ENCODE measurements around the gene CNTROB. TPM values are rescaled to one million over a fixed set of nuclear protein-coding genes. Genes with fewer than 3 reads are reported as not detected.

The CNTROB gene
- total and polyA plus RNA-seq, 10 of the 15 experiments (the other 5 are each of a cell fraction or from before 2014, with no cell fraction given), result 2.0 to 36.2 (median 28.2) TPM

DNA sequence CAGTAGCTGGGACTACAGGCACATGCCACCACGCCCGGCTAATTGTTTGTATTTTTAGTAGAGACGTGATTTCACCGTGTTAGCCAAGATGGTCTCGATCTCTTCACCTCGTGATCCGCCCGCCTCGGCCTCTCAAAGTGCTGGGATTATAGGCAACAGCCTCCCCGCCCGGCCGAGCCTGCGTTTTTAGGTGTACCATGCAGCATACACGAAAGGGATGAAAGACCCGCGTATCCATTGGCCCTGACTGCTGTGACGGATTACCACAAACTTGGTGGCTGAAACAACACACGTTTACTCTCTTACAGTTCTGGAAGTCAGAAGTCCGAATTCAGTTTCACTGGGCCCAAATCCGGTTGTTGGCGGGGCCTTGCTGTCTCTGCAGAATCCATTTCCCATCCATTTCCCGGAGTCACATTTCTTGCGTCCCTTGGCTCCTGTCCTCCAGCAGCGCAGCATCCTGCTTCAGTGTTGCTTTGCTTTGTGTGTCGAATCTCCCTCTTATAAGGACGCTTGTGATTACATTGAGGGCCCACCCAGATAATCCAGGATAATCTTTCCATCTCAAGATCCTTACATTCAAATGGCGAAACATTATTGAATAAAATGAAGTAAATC is 62.1 kb downstream of the CNTROB start (continued):
- no peak for TF ChIP-seq EGR1 (IDR thresholded peaks at IDR 0.05; ENCODE audit: borderline replicate concordance in 1 of 2, low read depth in 2 of 2, low read length in 2 of 2)
- TF ChIP-seq TCF12 (IDR thresholded peaks at IDR 0.05; ENCODE audit: low read depth, low read length), result no peak
- no peak for TF ChIP-seq SIN3A (IDR thresholded peaks at IDR 0.05; ENCODE audit: low read depth, low read length)
- no peak for TF ChIP-seq CHD4 (IDR thresholded peaks at IDR 0.05)
- TF ChIP-seq IKZF2 (IDR thresholded peaks at IDR 0.05), result no peak

GRCh38 chr17:7995724-7996123 is 63.7 kb downstream of the CNTROB start:
- BruUV-seq (replicated peaks), result no TSS peak
- POLR2A ChIA-PET, result no interaction called here
- TF ChIP-seq BCLAF1 (IDR thresholded peaks at IDR 0.05) (no peak), CEBPB (IDR thresholded peaks at IDR 0.05; ENCODE audit: borderline replicate concordance in 1 of 2, low read depth in 2 of 2, low read length in 2 of 2) (no peak), TARDBP (IDR thresholded peaks at IDR 0.05; ENCODE audit: borderline replicate concordance) (no peak), EZH2 (IDR thresholded peaks at IDR 0.05; ENCODE audit: borderline replicate concordance, control insufficient read depth, low read depth, low read length) (no peak), CTCF (IDR thresholded peaks at IDR 0.05 in 2 of 3, conservative IDR thresholded peaks at IDR 0.05 in 1 of 3; ENCODE audit: control insufficient read depth in 2 of 3, extremely low read depth in 1 of 3, insufficient read depth in 1 of 3, low read depth in 3 of 3, low read length in 3 of 3) (no peak), CREM (IDR thresholded peaks at IDR 0.05; ENCODE audit: low read depth) (no peak)
- TF ChIP-seq, protein P1, sequence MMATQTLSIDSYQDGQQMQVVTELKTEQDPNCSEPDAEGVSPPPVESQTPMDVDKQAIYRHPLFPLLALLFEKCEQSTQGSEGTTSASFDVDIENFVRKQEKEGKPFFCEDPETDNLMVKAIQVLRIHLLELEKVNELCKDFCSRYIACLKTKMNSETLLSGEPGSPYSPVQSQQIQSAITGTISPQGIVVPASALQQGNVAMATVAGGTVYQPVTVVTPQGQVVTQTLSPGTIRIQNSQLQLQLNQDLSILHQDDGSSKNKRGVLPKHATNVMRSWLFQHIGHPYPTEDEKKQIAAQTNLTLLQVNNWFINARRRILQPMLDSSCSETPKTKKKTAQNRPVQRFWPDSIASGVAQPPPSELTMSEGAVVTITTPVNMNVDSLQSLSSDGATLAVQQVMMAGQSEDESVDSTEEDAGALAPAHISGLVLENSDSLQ (IDR thresholded peaks at IDR 0.05), result no peak
- TF ChIP-seq, protein P2, sequence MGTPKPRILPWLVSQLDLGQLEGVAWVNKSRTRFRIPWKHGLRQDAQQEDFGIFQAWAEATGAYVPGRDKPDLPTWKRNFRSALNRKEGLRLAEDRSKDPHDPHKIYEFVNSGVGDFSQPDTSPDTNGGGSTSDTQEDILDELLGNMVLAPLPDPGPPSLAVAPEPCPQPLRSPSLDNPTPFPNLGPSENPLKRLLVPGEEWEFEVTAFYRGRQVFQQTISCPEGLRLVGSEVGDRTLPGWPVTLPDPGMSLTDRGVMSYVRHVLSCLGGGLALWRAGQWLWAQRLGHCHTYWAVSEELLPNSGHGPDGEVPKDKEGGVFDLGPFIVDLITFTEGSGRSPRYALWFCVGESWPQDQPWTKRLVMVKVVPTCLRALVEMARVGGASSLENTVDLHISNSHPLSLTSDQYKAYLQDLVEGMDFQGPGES (IDR thresholded peaks at IDR 0.05), result no peak

More at GRCh38 chr17:7995724-7996123, 63.7 kb downstream of the CNTROB start:
- Histone ChIP-seq H3K9ac (ENCODE audit: control insufficient read depth, insufficient read depth, low read length) (no peak overlapping the region), H3K27me3 (replicated peaks in 1 of 2; ENCODE audit: control insufficient read depth in 2 of 2, insufficient read depth in 2 of 2, low read length in 1 of 2) (no peaks in the 10 kb centered on the region), H3K4me1 (ENCODE audit: control insufficient read depth, insufficient read depth, low read length) (peaks cover 6% of the 10 kb centered on the region; the same call in 1 of the 2 replicates), H3K79me2 (ENCODE audit: control insufficient read depth, insufficient read depth, low read length) (no peaks in the 10 kb centered on the region), H3K4me2 (ENCODE audit: control insufficient read depth, insufficient read depth) (no peak overlapping the region), H3K9me3 (replicated peaks; ENCODE audit: control insufficient read depth, insufficient read depth, low read length) (no peaks in the 10 kb centered on the region), H2AFZ (ENCODE audit: control insufficient read depth, low read depth, low read length) (no peak overlapping the region), H3K27ac (ENCODE audit: control insufficient read depth, insufficient read depth) (no peak overlapping the region), H3K4me3 (no peak overlapping the region), H3K36me3 (ENCODE audit: control insufficient read depth in 2 of 2, insufficient read depth in 2 of 2, low read length in 1 of 2) (no peaks in the 10 kb centered on the region), H4K20me1 (ENCODE audit: control insufficient read depth, insufficient read depth) (no peaks in the 10 kb centered on the region)
- intact Hi-C loops (cut with micrococcal nuclease; ENCODE audit: unreplicated experiment) (no loop called here), in situ Hi-C loops (cut with MboI) (no loop called here)
- ATAC-seq (no peak), DNase-seq (ENCODE audit: low read depth, low spot score) (no peak), FAIRE-seq (no peak)
- ChIA-PET CTCF (interaction anchor here (1.1 to 2.4 kb wide), 2 partner anchors 45 to 56 kb away, joined by 3 to 10 read pairs; no protein-coding TSS in a partner anchor), SMC1A (ENCODE audit: uncharacterized antibody, unreplicated experiment) (no interaction called here), RAD21 (ENCODE audit: unreplicated experiment) (no interaction called here)
- 0% methylated on average over 2 of the region's 2 CpGs for WGBS (ENCODE audit: insufficient coverage, insufficient replicate concordance, low lambda C conversion rate, missing lambda C conversion rate)
